Measurements from ENCODE around the gene DOCK9. TPM values are rescaled to one million over a fixed set of nuclear protein-coding genes. Genes with fewer than 3 reads are reported as not detected.

Gene DOCK9
- total and polyA plus RNA-seq, 2 donors (not counting 1 experiment from before 2014, with no cell fraction given) = 18.2 TPM

DNA sequence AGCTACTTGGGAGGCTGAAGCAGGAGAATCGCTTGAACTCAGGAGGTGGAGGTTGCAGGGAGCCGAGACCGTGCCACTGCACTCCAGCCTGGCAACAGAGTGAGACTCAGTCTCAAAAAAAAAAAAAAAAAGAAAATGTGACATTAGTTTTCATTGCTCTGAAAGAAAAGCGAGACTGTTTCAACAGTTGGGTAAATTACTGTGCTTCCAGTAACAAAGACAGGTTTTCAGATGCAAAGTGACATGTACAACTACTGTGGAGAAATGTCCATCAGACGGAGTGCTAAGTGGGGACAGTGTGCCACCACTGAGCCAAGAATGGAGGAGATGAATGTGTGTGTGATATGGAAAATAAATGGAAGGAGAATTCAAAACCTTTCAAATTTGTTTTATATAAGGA lies 201.2 kb downstream of the DOCK9 start:
- DNase-seq (ENCODE audit: low read depth in 2 of 2) = no peak
- H3K4me2 ChIP-seq (ENCODE audit: extremely low read depth, insufficient read depth, low read length) = no peak overlapping the region
- H3K79me2 ChIP-seq (ENCODE audit: control insufficient read depth, insufficient read depth, low read length) = no peaks in the 10 kb centered on the region
- H3K9ac ChIP-seq (ENCODE audit: insufficient read depth, low read length) = no peak overlapping the region
- no peaks in the 10 kb centered on the region for H3K36me3 ChIP-seq (ENCODE audit: control insufficient read depth, insufficient read depth, low read length)
- H3K27me3 ChIP-seq (ENCODE audit: control insufficient read depth, insufficient read depth, low read length) = peaks cover 3% of the 10 kb centered on the region
- H3K4me1 ChIP-seq (ENCODE audit: control insufficient read depth, extremely low read depth, insufficient read depth, low read length) = peaks cover 4% of the 10 kb centered on the region
- H3K4me3 ChIP-seq (replicated peaks in 1 of 4; ENCODE audit: control extremely low read depth in 1 of 4, insufficient read depth in 1 of 4, low read depth in 3 of 4, low read length in 4 of 4) = no peak overlapping the region
- no peak overlapping the region for H3K27ac ChIP-seq (ENCODE audit: insufficient read depth, low read length)
- no peaks in the 10 kb centered on the region for H3K9me3 ChIP-seq (ENCODE audit: control insufficient read depth, insufficient read depth, low read depth, low read length)
- H4K20me1 ChIP-seq (ENCODE audit: control insufficient read depth, extremely low read depth, insufficient read depth, low read length) = no peaks in the 10 kb centered on the region
- H2AFZ ChIP-seq (ENCODE audit: low read length) = no peak overlapping the region
- TF ChIP-seq, protein P1, sequence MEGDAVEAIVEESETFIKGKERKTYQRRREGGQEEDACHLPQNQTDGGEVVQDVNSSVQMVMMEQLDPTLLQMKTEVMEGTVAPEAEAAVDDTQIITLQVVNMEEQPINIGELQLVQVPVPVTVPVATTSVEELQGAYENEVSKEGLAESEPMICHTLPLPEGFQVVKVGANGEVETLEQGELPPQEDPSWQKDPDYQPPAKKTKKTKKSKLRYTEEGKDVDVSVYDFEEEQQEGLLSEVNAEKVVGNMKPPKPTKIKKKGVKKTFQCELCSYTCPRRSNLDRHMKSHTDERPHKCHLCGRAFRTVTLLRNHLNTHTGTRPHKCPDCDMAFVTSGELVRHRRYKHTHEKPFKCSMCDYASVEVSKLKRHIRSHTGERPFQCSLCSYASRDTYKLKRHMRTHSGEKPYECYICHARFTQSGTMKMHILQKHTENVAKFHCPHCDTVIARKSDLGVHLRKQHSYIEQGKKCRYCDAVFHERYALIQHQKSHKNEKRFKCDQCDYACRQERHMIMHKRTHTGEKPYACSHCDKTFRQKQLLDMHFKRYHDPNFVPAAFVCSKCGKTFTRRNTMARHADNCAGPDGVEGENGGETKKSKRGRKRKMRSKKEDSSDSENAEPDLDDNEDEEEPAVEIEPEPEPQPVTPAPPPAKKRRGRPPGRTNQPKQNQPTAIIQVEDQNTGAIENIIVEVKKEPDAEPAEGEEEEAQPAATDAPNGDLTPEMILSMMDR (conservative IDR thresholded peaks at IDR 0.05 in 1 of 2, IDR thresholded peaks at IDR 0.05 in 1 of 2; ENCODE audit: low read depth in 1 of 2, low read length in 2 of 2) = no peak
- TF ChIP-seq EZH2 (IDR thresholded peaks at IDR 0.05; ENCODE audit: low read length, missing control alignments) = no peak

DNA sequence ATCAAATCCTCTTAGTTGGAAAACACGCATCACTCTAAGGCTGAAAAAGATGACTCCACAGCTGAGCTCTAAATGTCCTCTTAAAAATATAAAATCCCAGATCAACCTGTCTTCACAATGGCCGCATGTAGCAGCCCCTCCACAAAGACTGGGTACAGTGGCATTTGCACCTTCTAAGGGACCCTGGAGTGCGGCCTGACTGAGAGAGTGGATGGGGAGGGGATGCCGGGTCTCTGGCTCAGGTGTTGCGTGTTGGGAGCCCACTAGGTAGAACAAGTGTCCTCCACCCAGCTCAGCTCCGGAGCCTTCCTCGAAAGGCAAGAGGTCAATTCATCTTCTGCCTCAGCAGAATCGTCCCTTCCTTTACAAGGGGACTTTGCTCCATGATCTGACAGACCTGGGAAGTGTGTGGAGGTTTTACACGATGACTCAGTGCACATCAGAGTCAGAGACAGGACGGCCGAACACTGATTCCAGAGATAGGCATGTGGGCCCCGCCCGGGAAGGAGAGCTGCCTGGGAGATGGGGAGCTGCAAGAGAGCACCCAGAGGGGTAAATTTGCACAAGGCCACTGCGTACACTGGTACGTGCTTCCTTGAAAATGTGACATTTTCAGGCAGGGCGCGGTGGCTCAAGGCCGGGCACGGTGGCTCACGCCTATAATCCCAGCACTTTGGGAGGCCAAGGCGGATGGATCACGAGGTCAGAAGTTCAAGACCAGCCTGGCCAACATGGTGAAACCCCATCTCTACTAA lies 201.8 kb downstream of the DOCK9 start:
- H2AFZ ChIP-seq (ENCODE audit: low read length) = no peak overlapping the region
- H3K9me3 ChIP-seq (ENCODE audit: control insufficient read depth, insufficient read depth, low read depth, low read length) = no peaks in the 10 kb centered on the region
- no peaks in the 10 kb centered on the region for H4K20me1 ChIP-seq (ENCODE audit: control insufficient read depth, extremely low read depth, insufficient read depth, low read length)
- H3K27ac ChIP-seq (ENCODE audit: insufficient read depth, low read length) = no peak overlapping the region
- H3K27me3 ChIP-seq (ENCODE audit: control insufficient read depth, insufficient read depth, low read length) = no peaks in the 10 kb centered on the region
- DNase-seq (ENCODE audit: low read depth in 2 of 2) = peak; percentile 27 to 82
- no peak overlapping the region for H3K9ac ChIP-seq (ENCODE audit: insufficient read depth, low read length)
- no peaks in the 10 kb centered on the region for H3K36me3 ChIP-seq (ENCODE audit: control insufficient read depth, insufficient read depth, low read length)
- TF ChIP-seq EZH2 (IDR thresholded peaks at IDR 0.05; ENCODE audit: low read length, missing control alignments) = no peak
- TF ChIP-seq, protein P1 (conservative IDR thresholded peaks at IDR 0.05 in 1 of 2, IDR thresholded peaks at IDR 0.05 in 1 of 2; ENCODE audit: low read depth in 1 of 2, low read length in 2 of 2) = no peak
- no peaks in the 10 kb centered on the region for H3K79me2 ChIP-seq (ENCODE audit: control insufficient read depth, insufficient read depth, low read length)
- peaks cover 4% of the 10 kb centered on the region for H3K4me1 ChIP-seq (ENCODE audit: control insufficient read depth, extremely low read depth, insufficient read depth, low read length)
- no peak overlapping the region for H3K4me2 ChIP-seq (ENCODE audit: extremely low read depth, insufficient read depth, low read length)
- H3K4me3 ChIP-seq (replicated peaks in 1 of 4; ENCODE audit: control extremely low read depth in 1 of 4, insufficient read depth in 1 of 4, low read depth in 3 of 4, low read length in 4 of 4) = no peak overlapping the region

DNA sequence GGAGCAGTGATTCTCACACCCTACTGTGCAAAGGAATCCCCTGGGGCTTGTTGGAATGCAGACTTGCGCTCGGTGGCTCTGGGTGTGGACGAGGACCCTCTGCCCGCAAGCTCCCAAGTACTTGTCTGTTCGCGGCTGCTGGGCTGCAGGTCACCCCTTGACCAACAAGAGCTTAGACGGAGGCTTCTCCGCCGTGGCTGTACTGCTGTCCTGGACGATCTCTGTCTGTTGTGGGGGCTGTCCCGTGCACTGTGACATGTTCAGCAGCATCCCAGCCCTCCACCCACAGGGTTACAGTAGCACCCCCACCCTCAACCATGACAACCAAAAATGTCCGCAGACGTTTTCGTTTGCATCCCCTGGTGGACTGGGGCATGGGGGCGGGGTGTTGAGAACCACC lies 202.5 kb downstream of the DOCK9 start:
- H3K4me1 ChIP-seq (ENCODE audit: control insufficient read depth, extremely low read depth, insufficient read depth, low read length) = peaks cover 4% of the 10 kb centered on the region
- TF ChIP-seq, protein P1 (conservative IDR thresholded peaks at IDR 0.05 in 1 of 2, IDR thresholded peaks at IDR 0.05 in 1 of 2; ENCODE audit: low read depth in 1 of 2, low read length in 2 of 2) = no peak
- no peak for TF ChIP-seq EZH2 (IDR thresholded peaks at IDR 0.05; ENCODE audit: low read length, missing control alignments)
- no peak overlapping the region for H3K4me2 ChIP-seq (ENCODE audit: extremely low read depth, insufficient read depth, low read length)
- no peak overlapping the region for H3K27ac ChIP-seq (ENCODE audit: insufficient read depth, low read length)
- H4K20me1 ChIP-seq (ENCODE audit: control insufficient read depth, extremely low read depth, insufficient read depth, low read length) = no peaks in the 10 kb centered on the region
- DNase-seq (ENCODE audit: low read depth in 2 of 2) = no peak
- no peak overlapping the region for H3K4me3 ChIP-seq (replicated peaks in 1 of 4; ENCODE audit: control extremely low read depth in 1 of 4, insufficient read depth in 1 of 4, low read depth in 3 of 4, low read length in 4 of 4)
- no peaks in the 10 kb centered on the region for H3K36me3 ChIP-seq (ENCODE audit: control insufficient read depth, insufficient read depth, low read length)
- H3K79me2 ChIP-seq (ENCODE audit: control insufficient read depth, insufficient read depth, low read length) = no peaks in the 10 kb centered on the region
- H3K27me3 ChIP-seq (ENCODE audit: control insufficient read depth, insufficient read depth, low read length) = peaks cover under 1% of the 10 kb centered on the region
- no peaks in the 10 kb centered on the region for H3K9me3 ChIP-seq (ENCODE audit: control insufficient read depth, insufficient read depth, low read depth, low read length)
- H2AFZ ChIP-seq (ENCODE audit: low read length) = no peak overlapping the region
- H3K9ac ChIP-seq (ENCODE audit: insufficient read depth, low read length) = no peak overlapping the region
